Pancreas (tissue), 10 donors: Measurements from ENCODE around the gene RNF208. TPM values are rescaled to one million over a fixed set of nuclear protein-coding genes. Genes with fewer than 3 reads are reported as not detected.
A peak's percentile ranks its signal among the peaks of the same experiment; 100 is the strongest.

Experiments used
- ATAC-seq, 4 donors: fragments of 200-7000 bp; cut with Tn5 transposase; one replicate each; pipeline versions ENCODE4 v1.8.0 to v1.9.1; 2020; ENCODE audit warnings: mild to moderate bottlenecking in 4 of 4, moderate library complexity in 4 of 4
- DNase-seq, 6 donors: peaks; one replicate each; pipeline ENCODE4 v3.0.0-alpha.2; 2020
- FAIRE-seq: peaks from 2 replicates; lab custom pipeline; 2012; peaks lifted over from hg19 to GRCh38; lab: Jason Lieb, UNC
- H3K27ac ChIP-seq, 4 donors: fragments of 200-600 bp; sonication (generic); 1 replicate in 3 of 4; 2 replicates in 1 of 4; pipeline versions ENCODE4 v1.5.0 to v1.8.0; 2020
- H3K27me3 ChIP-seq, 4 donors: fragments of 200-600 bp; one replicate each; pipeline ENCODE4 v1.8.0; 2021
- H3K36me3 ChIP-seq, 3 donors: fragments of 200-600 bp; sonication (generic) in 1 of 3; one replicate each; pipeline versions ENCODE4 v1.5.0 to v1.8.0; 2020 to 2021
- H3K4me1 ChIP-seq, 3 donors: fragments of 200-600 bp; one replicate each; pipeline ENCODE4 v1.8.0; 2021
- H3K4me3 ChIP-seq, 4 donors: fragments of 200-600 bp; sonication (generic) in 2 of 4; one replicate each; pipeline versions ENCODE4 v1.5.0 to v1.8.0; 2020 to 2021
- H3K9me3 ChIP-seq, 4 donors: fragments of 200-600 bp; one replicate each; pipeline ENCODE4 v1.8.0; 2021
- WGBS, 2 donors: extraction: QIAGEN DNeasy Blood & Tissue Kit; methylation state at CpG; one replicate each; pipeline ENCODE4 v1.1.7; 2013; 5-methylcytosine and 5-hydroxymethylcytosine counted together
- intact Hi-C, 3 donors: fragments of 100-400 bp; cut with DNase I; formaldehyde crosslinking; loops; one replicate each; pipeline versions ENCODE4 v1.11.1 to v1.14.2; 2022
- polyA plus RNA-seq, 2 donors: library from polyadenylated mRNA; stranded (reverse); fragments of 200-250 nt; gene quantifications; one replicate each; pipeline ENCODE4 v1.2.3, GENCODE V29; 2013
- total RNA-seq, 6 donors: library from RNA; stranded (reverse); fragmentation: NEBNext Ultra II Directional in 4 of 6; extraction: Animal tissue kit (Norgen Biotek cat#: 25700) in 4 of 6; gene quantifications; one replicate each; pipeline versions ENCODE4 v1.2.1 to v1.2.4, GENCODE V29; 2021 to 2023
- TF ChIP-seq, protein P1 (sequence below), 4 donors: fragments of 200-600 bp; sonication (generic) in 3 of 4; IDR thresholded peaks; one replicate each; pipeline versions ENCODE4 v1.5.0 to v1.8.0; 2021; ENCODE audit warnings: antibody characterized with exemption in 4 of 4
- donor health status: healthy with polysubstance abuse.
- donor health status: DM: no; HTN: no; CAD: no; lungs with moderate emphysema.
- donor health status: DM: no; HTN: no; CAD: no.
- donor health status: control.
- donor health status: control.
- donor health status: Bipolar disorder and iron deficiency.
- donor health status: DM: yes; HTN: yes; CAD: no.
- donor health status: DM: no; HTN: no; CAD: no.
- donor health status: DM: no; HTN: no; CAD: no.
- donor health status: DM: yes; HTN: yes; CAD: no.

Gene RNF208
- total and polyA plus RNA-seq, 8 donors = 3.3 to 20.7 (median 3.4) TPM

DNA sequence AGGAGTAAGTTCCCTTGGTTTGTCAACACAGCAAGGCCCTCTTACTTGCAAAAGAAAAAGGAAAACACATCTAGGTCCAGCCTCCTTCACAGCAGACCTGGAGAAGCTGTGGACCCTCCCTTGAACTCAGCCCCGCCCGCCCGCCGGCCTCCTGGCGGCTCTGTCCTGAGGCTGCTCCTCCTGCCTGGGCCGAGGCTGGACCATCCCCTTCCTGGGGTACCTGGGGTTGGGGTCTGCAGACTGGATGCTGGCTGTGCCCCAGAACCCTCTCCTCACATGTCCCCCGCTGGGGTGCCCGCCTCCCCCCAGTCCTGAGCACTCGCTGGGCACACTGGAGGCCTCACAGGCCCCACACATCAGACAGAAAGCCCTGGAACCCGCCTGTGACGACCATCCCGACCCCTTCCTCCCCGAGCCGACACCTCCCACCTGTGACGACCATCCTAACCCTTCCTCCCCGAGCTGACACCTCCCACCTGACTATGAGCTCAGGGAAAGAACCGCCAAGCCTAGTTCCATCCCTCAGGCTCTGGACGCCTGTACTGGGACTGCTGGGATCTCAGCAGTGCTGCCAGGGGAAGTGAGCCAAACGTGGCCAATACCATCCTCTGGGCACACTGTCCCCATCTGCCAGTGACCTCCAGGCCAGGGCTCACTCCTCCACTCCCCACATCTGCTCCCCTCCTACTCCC, 43.0 kb downstream of the RNF208 start:
- no peak for DNase-seq
- intact Hi-C loops = no loop called here
- no peak overlapping the region for H3K27ac ChIP-seq

DNA sequence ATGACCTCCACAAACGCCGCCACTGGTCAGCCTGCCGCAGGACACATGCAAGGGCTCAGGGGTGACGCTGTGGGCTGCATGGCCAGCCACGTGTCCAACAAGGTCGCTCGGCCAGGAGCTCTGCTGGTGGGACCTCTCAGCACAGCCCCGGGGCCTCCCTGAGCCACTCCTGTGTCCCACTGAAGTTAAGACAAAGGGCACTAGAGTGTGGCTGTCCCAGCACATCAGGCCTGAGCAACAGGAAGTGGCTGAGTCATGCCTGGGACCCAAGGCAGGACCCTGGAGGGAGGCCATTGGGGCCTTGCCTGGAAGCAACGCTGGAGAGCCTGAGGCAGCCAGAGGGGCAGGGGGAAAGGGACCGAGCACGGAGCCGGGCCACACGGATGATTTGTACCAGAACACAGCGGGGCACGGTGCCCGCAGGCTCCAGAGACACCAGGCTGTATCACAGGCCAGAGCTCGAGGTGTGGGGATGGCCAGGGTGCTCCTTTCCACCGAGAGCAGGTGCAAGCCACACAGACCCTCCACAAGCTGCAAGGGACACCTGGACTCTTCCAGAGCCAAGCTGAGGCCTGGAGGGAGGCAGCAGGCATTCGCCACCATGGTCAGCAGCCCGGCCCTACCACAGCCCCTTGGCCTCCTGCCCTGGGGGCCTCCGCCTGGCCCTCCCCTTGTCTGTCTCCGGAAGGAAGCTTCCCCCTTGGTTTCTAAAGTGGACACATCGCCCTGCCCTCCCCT, 43.7 kb downstream of the RNF208 start:
- no peaks in the 10 kb centered on the region for H3K27me3 ChIP-seq
- TF ChIP-seq, protein P1, sequence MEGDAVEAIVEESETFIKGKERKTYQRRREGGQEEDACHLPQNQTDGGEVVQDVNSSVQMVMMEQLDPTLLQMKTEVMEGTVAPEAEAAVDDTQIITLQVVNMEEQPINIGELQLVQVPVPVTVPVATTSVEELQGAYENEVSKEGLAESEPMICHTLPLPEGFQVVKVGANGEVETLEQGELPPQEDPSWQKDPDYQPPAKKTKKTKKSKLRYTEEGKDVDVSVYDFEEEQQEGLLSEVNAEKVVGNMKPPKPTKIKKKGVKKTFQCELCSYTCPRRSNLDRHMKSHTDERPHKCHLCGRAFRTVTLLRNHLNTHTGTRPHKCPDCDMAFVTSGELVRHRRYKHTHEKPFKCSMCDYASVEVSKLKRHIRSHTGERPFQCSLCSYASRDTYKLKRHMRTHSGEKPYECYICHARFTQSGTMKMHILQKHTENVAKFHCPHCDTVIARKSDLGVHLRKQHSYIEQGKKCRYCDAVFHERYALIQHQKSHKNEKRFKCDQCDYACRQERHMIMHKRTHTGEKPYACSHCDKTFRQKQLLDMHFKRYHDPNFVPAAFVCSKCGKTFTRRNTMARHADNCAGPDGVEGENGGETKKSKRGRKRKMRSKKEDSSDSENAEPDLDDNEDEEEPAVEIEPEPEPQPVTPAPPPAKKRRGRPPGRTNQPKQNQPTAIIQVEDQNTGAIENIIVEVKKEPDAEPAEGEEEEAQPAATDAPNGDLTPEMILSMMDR (IDR thresholded peaks at IDR 0.05) = no peak
- ATAC-seq (no peak), FAIRE-seq (no peak), DNase-seq (no peak)
- H3K4me1 ChIP-seq = no peaks in the 10 kb centered on the region
- intact Hi-C loops = no loop called here
- no peaks in the 10 kb centered on the region for H3K9me3 ChIP-seq
- WGBS, 2 donors = 89 to 92% methylated on average over 23 of the region's 23 CpGs
- H3K36me3 ChIP-seq = peaks cover 0 to 39% (median 34%) of the 10 kb centered on the region in 3 donors
- H3K4me3 ChIP-seq = no peak overlapping the region
- H3K27ac ChIP-seq = no peak overlapping the region

More for the DNA sequence above, 43.0 kb downstream of the RNF208 start:
- H3K4me3 ChIP-seq = no peak overlapping the region
- ATAC-seq (no peak), FAIRE-seq (no peak)
- WGBS, 2 donors = 91% methylated on average over 19 of the region's 19 CpGs
- no peaks in the 10 kb centered on the region for H3K9me3 ChIP-seq
- peaks cover 0 to 46% (median 39%) of the 10 kb centered on the region in 3 donors for H3K36me3 ChIP-seq
- H3K27me3 ChIP-seq = no peaks in the 10 kb centered on the region
- TF ChIP-seq, protein P1 (IDR thresholded peaks at IDR 0.05) = no peak
- no peaks in the 10 kb centered on the region for H3K4me1 ChIP-seq

DNA sequence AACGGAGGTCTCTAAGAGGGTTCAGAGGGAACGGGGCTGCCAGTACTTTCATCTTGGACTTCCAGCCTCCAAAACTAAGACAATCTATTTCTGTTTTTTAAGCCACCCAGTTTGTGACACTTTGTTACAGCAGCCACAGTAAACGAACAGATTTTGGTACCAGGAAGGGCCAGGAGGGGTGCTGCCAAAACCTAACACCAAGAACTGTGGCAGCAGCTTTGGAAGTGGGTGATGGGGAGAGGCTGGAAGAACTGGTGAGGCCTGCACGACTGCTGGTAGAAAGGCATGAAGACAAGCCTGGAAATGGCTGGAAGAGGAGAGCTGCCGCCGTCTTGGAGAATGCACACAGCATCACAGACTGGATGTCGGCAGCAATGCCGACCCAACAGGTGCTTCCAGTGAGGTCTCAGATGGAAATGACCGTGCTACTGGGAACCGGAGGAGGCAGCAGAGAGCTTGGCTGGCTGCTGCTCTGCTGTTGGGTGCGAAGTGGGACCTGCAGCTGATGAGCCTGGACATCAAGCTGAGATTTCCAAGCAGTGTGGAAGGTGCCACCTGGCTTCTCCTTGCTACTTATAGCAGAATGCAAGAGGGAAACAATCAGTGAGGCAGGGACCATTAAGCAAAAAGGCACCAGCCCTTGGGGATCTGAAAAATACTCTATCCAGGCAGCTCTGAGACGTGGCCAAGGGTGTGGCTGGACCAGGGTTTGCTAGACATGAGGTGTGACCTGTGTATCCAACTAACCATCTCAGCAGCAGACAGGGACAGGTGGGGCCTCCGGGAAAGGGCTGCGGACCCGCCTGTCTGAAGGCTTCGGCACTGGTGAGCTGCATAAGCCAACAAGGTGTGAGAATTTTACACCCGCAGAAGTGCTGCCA, 45.5 kb downstream of the RNF208 start:
- Histone ChIP-seq H3K27me3 (no peaks in the 10 kb centered on the region), H3K27ac (no peak overlapping the region), H3K4me1 (no peaks in the 10 kb centered on the region), H3K36me3 (peaks cover 0 to 21% (median 17%) of the 10 kb centered on the region in 3 donors), H3K9me3 (no peaks in the 10 kb centered on the region), H3K4me3 (no peak overlapping the region)
- FAIRE-seq = no peak
- DNase-seq = no peak
- WGBS, 2 donors = 53 to 54% methylated on average over 17 of the region's 17 CpGs
- TF ChIP-seq, protein P1 (IDR thresholded peaks at IDR 0.05) = peak in 3 of 4 donors; percentile 41 to 45 (median 41)
- peak in 3 of 4 donors; percentile 51 to 88 (median 70) for ATAC-seq
- intact Hi-C loops = no loop called here

DNA sequence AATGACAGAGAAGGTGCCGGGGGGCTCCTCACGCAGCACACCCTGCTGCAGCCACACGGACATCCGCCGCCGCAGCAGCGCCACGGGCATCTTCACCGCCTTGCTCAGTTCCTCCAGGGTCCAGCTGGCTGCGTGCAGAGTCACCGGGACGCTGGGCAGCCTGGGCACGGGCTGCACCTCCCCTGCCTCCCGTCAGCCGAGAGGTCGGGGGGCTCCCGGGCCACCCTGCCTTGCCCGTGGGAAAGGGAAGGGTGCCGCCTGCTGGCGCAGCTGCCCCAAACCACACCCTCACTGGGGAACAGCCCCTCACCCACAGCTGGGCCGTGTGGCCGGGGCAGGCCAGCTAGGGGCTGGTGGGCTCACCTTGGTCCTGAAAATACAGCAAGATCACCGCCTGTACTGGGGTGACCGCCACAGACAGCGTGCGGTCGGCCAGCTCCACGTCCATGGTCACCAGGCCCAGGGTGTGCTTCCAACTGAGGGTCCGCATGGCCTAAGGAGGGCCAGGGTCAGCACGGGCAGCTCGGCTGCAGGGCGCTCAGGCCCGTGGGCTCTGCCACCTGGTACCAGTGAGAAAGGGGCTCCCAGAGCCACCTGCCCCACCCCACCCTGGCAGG, 46.6 kb downstream of the RNF208 start:
- no peak for FAIRE-seq

More for the DNA sequence above, 46.6 kb downstream of the RNF208 start:
- WGBS, 2 donors = 59 to 65% methylated on average over 30 to 33 of the region's 33 CpGs
- Histone ChIP-seq H3K4me3 (no peak overlapping the region), H3K27me3 (no peaks in the 10 kb centered on the region), H3K36me3 (peaks cover 0 to 10% (median 6%) of the 10 kb centered on the region in 3 donors), H3K4me1 (no peaks in the 10 kb centered on the region), H3K27ac (no peak overlapping the region), H3K9me3 (no peaks in the 10 kb centered on the region)
- intact Hi-C loops = no loop called here
- no peak for DNase-seq
- TF ChIP-seq, protein P1 (IDR thresholded peaks at IDR 0.05) = no peak
- no peak for ATAC-seq
